Melanocyte of skin (primary cell): ENCODE measurements around the gene OR2M7. TPM values are rescaled to one million over a fixed set of nuclear protein-coding genes. Genes with fewer than 3 reads are reported as not detected.

Experiments
- total RNA-seq, 2 donors: library from RNA; depleted of rRNA; stranded (reverse); fragments of >200 nt; gene quantifications; 2 replicates each; pipeline ENCODE4 v1.2.3, GENCODE V29; 2012

Gene OR2M7, protein sequence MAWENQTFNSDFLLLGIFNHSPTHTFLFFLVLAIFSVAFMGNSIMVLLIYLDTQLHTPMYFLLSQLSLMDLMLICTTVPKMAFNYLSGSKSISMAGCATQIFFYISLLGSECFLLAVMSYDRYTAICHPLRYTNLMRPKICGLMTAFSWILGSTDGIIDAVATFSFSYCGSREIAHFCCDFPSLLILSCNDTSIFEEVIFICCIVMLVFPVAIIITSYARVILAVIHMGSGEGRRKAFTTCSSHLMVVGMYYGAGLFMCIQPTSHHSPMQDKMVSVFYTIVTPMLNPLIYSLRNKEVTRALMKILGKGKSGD
- total RNA-seq = not detected

DNA sequence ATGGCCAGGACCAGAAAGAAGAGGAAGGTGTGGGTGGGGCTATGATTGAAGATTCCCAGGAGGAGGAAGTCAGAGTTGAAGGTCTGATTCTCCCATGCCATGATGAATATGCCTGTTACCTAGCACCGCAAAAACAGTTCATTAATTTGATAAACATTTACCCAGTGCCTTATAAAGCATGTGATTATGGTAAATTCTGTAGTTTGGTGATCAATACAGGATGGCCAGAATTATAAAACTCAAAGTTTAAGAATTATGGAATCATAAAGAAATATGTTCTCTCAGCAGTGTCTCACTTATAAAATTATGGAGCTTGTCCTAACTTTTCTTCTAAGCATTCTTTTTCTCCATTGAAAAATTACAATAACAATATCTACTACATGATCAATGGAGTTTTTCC, at the start of gene OR2M7:
Gene OR2M7, minus strand, starts transcription at position 101 of the 400 bp plus-strand sequence. Its CDS starts 0 bp downstream, at position 101.

DNA sequence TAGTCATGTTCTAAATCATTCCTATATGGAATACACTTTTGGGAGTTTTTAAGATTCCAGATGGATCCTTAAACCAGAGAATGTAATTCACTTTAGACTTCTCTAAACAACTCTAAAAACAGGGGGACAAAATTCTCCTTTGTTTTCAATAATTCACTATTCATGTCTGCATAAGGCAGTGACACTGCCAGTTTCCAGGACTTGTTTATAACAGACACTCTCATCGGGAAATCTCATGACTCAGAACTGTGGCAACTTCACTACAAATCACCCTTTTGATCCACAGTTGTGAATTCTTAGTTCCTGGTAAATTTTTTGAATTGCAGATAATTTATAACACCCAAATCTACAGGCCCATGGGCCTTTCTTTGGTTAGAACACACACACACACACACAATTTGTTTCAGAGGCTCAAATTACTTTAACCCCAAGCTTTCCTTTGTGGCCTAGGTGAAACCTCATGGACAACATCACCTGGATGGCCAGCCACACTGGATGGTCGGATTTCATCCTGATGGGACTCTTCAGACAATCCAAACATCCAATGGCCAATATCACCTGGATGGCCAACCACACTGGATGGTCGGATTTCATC, 36.9 kb upstream of the OR2M7 start, which contains the start of gene OR2T4:
Gene OR2T4, plus strand, starts transcription at position 545 of the 595 bp plus-strand sequence. Its CDS starts 0 bp downstream, at position 545.

DNA sequence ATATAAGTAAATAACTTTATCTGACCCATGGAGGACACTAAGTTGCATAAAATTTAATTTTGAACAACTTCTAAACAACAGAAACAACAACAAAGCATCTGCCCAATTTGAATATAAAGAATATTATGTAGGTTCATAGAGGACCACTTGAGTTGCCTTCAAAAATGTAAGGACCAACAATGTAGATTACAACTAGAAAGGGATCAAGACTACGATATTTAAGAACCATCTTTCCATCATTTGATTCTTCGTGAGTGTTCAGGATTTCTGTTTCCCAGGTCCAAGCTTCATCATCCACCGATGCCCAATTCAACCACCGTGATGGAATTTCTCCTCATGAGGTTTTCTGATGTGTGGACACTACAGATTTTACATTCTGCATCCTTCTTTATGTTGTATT, 24.1 kb upstream of the OR2M7 start, which contains the start of gene OR14C36:
Gene OR14C36, plus strand, starts transcription at position 301 of the 400 bp plus-strand sequence. Its CDS starts 0 bp downstream, at position 301.

DNA sequence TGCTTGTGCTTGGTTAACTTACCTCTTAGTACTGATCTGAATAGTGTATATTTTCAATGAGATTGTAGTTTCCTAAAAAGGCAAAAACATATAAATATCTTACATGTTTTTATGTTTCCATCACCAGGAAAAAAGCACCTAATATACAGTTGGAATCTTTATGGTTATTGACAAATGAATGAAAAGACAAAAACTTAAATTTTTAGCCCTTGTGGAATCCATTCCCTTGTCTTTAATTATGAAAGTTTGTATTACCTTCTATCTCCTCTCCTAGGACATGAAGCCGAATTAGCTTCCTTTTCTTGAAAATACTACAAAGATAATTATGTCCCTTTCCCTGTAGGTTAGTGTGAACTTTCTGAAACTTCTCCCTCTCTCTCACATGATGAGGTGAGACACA, 21.0 kb downstream of the OR2M7 start, which contains the start of gene OR2T12:
Gene OR2T12, minus strand, starts transcription at position 101 of the 400 bp plus-strand sequence. CDS start 7,846 bp downstream, outside the sequence.

DNA sequence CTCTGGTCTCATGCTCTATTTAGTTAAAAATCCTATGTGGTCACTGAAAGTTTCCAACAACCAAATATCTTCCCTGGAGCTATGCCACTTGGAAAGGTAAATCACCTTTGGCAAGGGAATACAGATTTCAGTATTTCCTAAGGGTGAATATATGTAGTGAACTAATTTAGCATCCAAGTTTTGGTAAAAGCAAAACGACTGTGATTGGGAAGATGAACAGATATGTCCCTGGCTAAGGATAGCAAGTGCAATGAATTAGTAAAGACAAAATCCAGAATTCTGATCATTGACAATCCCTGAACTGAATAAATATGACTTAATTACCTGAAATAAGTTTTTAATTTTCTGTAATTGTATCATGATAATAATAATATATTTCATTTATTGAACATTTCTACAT, 46.5 kb downstream of the OR2M7 start, which contains the start of gene OR2T33:
Gene OR2T33, minus strand, starts transcription at position 101 of the 400 bp plus-strand sequence. CDS start 4,162 bp downstream, outside the sequence.

Other genes with a start within 250 kb of the OR2M7 start
- not detected for gene OR2L13, start 229.4 kb downstream of the OR2M7 start, total RNA-seq
- not detected for gene OR2M5, start 179.4 kb downstream of the OR2M7 start, total RNA-seq
- gene OR2M2, start 149.7 kb downstream of the OR2M7 start, total RNA-seq = not detected
- not detected for gene OR2M3, start 127.3 kb downstream of the OR2M7 start, total RNA-seq
- gene OR2M4, start 93.2 kb downstream of the OR2M7 start, total RNA-seq = not detected
- not detected for gene OR2T33, start 46.6 kb downstream of the OR2M7 start, total RNA-seq
- gene OR2T12, start 21.1 kb downstream of the OR2M7 start, total RNA-seq = not detected
- under 1 TPM in 1 of 2 donors, not detected in 1; 0.34 TPM for gene OR14C36, start 24.2 kb upstream of the OR2M7 start, total RNA-seq
- gene OR2T4, start 37.1 kb upstream of the OR2M7 start, total RNA-seq = not detected
- not detected for gene OR2T6, start 51.2 kb upstream of the OR2M7 start, total RNA-seq
- gene OR2T1, start 78.5 kb upstream of the OR2M7 start, total RNA-seq = not detected
- gene OR2T2, start 121.1 kb upstream of the OR2M7 start, total RNA-seq = not detected
- gene OR2T3, start 148.8 kb upstream of the OR2M7 start, total RNA-seq = not detected
- gene OR2T5, start 164.0 kb upstream of the OR2M7 start, total RNA-seq = not detected
- not detected for gene OR2G6, start 183.5 kb upstream of the OR2M7 start, total RNA-seq
- not detected for gene OR2T29, start 238.2 kb upstream of the OR2M7 start, total RNA-seq